ENCODE results near the gene MAP3K14. TPM values are rescaled to one million over a fixed set of nuclear protein-coding genes. Genes with fewer than 3 reads are reported as not detected.
A peak's percentile ranks its signal among the peaks of the same experiment; 100 is the strongest.

The MAP3K14 gene
- total and polyA plus RNA-seq, 10 of the 15 experiments (the other 5 are each of a cell fraction or from before 2014, with no cell fraction given), result 2.1 to 33.3 (median 19.7) TPM

- H3K4me2 ChIP-seq (ENCODE audit: control insufficient read depth, insufficient read depth), result peak overlapping the region; percentile 80
- peaks cover 6 to 38% of the 10 kb centered on the region in 2 experiments; a peak in 3 of 4 replicates for H3K36me3 ChIP-seq (ENCODE audit: control insufficient read depth in 2 of 2, insufficient read depth in 2 of 2, low read length in 1 of 2)
- no peak for TF ChIP-seq HDAC2 (IDR thresholded peaks at IDR 0.05)
- 0 out of 3 replicates have a peak, but pooled peaks of 1 of the 2 experiments have one; percentile 10 for TF ChIP-seq EGR1 (IDR thresholded peaks at IDR 0.05; ENCODE audit: borderline replicate concordance in 1 of 2, low read depth in 2 of 2, low read length in 2 of 2)
- TF ChIP-seq EED (IDR thresholded peaks at IDR 0.05; ENCODE audit: low read depth), result no peak
- TF ChIP-seq GATAD2B (conservative IDR thresholded peaks at IDR 0.05; ENCODE audit: low read depth), result 0 out of 2 replicates have a peak, but pooled peaks have one; percentile 46
- TF ChIP-seq RFX5 (IDR thresholded peaks at IDR 0.05; ENCODE audit: low read depth, low read length), result no peak
- peak; percentile 20 to 39 (median 23); a peak in 5 of 6 replicates for TF ChIP-seq CTCF (IDR thresholded peaks at IDR 0.05 in 2 of 3, conservative IDR thresholded peaks at IDR 0.05 in 1 of 3; ENCODE audit: control insufficient read depth in 2 of 3, extremely low read depth in 1 of 3, insufficient read depth in 1 of 3, low read depth in 3 of 3, low read length in 3 of 3)
- peaks cover 13% of the 10 kb centered on the region for H3K79me2 ChIP-seq (ENCODE audit: control insufficient read depth, insufficient read depth, low read length)
- DNase-seq (ENCODE audit: low read depth, low spot score) (no peak), FAIRE-seq (peak; percentile 13), ATAC-seq (peak; percentile 14)
- no TSS peak for BruUV-seq (replicated peaks)
- SMC1A ChIA-PET (ENCODE audit: uncharacterized antibody, unreplicated experiment), result interaction anchor here (0.7 to 2.4 kb wide), 6 partner anchors 17 to 85 kb away, joined by 3 to 8 read pairs (median 4); partner anchors contain the start of gene HEXIM2
- RAD21 ChIA-PET (ENCODE audit: unreplicated experiment), result interaction anchor here (0.5 to 2.3 kb wide), 11 partner anchors 16 to 134 kb away, joined by 3 to 10 read pairs (median 3); partner anchors contain the start of gene FMNL1
- H3K27me3 ChIP-seq (replicated peaks in 1 of 2; ENCODE audit: control insufficient read depth in 2 of 2, insufficient read depth in 2 of 2, low read length in 1 of 2), result no peaks in the 10 kb centered on the region
- CTCF ChIA-PET, result interaction anchor here (1.3 to 4.8 kb wide), 9 partner anchors 9 to 139 kb away, joined by 3 to 36 read pairs (median 5); partner anchors contain the start of genes ACBD4 and FMNL1
- intact Hi-C loops (cut with micrococcal nuclease; ENCODE audit: unreplicated experiment), result no loop called here
- WGBS (ENCODE audit: insufficient coverage, insufficient replicate concordance, low lambda C conversion rate, missing lambda C conversion rate), result 34% methylated on average over 33 of the region's 33 CpGs
- peak overlapping the region; percentile 89; the same call in 1 of the 2 replicates for H3K4me3 ChIP-seq
- no peaks in the 10 kb centered on the region for H4K20me1 ChIP-seq (ENCODE audit: control insufficient read depth, insufficient read depth)
- peak overlapping the region; percentile 35; the same call in 1 of the 2 replicates for H3K9ac ChIP-seq (ENCODE audit: control insufficient read depth, insufficient read depth, low read length)
- H3K27ac ChIP-seq (ENCODE audit: control insufficient read depth, insufficient read depth), result peak overlapping the region; percentile 98; the same call in 1 of the 2 replicates
- POLR2A ChIA-PET, result interaction anchor here (0.7 to 3.8 kb wide), 6 partner anchors 19 to 340 kb away, joined by 3 to 18 read pairs (median 4); no protein-coding TSS in a partner anchor
- in situ Hi-C loops (cut with MboI), result no loop called here
- H2AFZ ChIP-seq (ENCODE audit: control insufficient read depth, low read depth, low read length), result peak overlapping the region; percentile 11
- peaks cover 14% of the 10 kb centered on the region for H3K4me1 ChIP-seq (ENCODE audit: control insufficient read depth, insufficient read depth, low read length)
- H3K9me3 ChIP-seq (replicated peaks; ENCODE audit: control insufficient read depth, insufficient read depth, low read length), result no peaks in the 10 kb centered on the region
Measured at GRCh38 chr17:45246861-45247428, 69.9 kb downstream of the MAP3K14 start.

All from GM12878 (cell line).